PFSK-1 (cell line): ENCODE measurements around the gene PDHB.

Experiments
- POLR2AphosphoS5 ChIP-seq: IDR thresholded peaks from 2 replicates; pipeline ENCODE4 v1.6.1; 2012; ENCODE audit warnings: low read depth, mild to moderate bottlenecking, control low read depth, low read length, moderate library complexity
- SIN3A ChIP-seq: IDR thresholded peaks from 2 replicates; pipeline ENCODE4 v1.6.1; 2012; ENCODE audit warnings: mild to moderate bottlenecking, low read length, moderate library complexity, borderline replicate concordance; ENCODE audit not compliant: insufficient read depth
- TAF1 ChIP-seq: IDR thresholded peaks from 2 replicates; pipeline ENCODE4 v1.6.1; 2012; ENCODE audit warnings: low read length, control low read depth, borderline replicate concordance; ENCODE audit not compliant: insufficient read depth
- TF ChIP-seq, protein P1 (sequence below), 2 experiments: IDR thresholded peaks; 2 replicates each; pipeline versions ENCODE4 v1.6.1 to v1.8.0; 2011 to 2012; ENCODE audit warnings: low read depth in 2 of 2, low read length in 2 of 2, control low read depth in 1 of 2, inconsistent platforms in 1 of 2, mild to moderate bottlenecking in 1 of 2, moderate library complexity in 1 of 2; ENCODE audit not compliant: insufficient read depth in 1 of 2

GRCh38 chr3:58379351-58380073 is 54.1 kb downstream of the PDHB start:
- TF ChIP-seq POLR2AphosphoS5 = no peak
- no peak for TF ChIP-seq TAF1
- TF ChIP-seq, protein P1, sequence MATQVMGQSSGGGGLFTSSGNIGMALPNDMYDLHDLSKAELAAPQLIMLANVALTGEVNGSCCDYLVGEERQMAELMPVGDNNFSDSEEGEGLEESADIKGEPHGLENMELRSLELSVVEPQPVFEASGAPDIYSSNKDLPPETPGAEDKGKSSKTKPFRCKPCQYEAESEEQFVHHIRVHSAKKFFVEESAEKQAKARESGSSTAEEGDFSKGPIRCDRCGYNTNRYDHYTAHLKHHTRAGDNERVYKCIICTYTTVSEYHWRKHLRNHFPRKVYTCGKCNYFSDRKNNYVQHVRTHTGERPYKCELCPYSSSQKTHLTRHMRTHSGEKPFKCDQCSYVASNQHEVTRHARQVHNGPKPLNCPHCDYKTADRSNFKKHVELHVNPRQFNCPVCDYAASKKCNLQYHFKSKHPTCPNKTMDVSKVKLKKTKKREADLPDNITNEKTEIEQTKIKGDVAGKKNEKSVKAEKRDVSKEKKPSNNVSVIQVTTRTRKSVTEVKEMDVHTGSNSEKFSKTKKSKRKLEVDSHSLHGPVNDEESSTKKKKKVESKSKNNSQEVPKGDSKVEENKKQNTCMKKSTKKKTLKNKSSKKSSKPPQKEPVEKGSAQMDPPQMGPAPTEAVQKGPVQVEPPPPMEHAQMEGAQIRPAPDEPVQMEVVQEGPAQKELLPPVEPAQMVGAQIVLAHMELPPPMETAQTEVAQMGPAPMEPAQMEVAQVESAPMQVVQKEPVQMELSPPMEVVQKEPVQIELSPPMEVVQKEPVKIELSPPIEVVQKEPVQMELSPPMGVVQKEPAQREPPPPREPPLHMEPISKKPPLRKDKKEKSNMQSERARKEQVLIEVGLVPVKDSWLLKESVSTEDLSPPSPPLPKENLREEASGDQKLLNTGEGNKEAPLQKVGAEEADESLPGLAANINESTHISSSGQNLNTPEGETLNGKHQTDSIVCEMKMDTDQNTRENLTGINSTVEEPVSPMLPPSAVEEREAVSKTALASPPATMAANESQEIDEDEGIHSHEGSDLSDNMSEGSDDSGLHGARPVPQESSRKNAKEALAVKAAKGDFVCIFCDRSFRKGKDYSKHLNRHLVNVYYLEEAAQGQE (IDR thresholded peaks at IDR 0.05; ENCODE audit: insufficient read depth in 1 of 2, low read depth in 2 of 2, low read length in 2 of 2) = no peak
- TF ChIP-seq SIN3A = no peak
